Embryonic facial prominence (tissue), 1 donor: ENCODE data around the gene RAB3C.

Source experiments
- DNase-seq: peaks from one replicate; pipeline ENCODE4 v3.0.0-alpha.2; 2016; ENCODE audit errors: extremely low spot score

Gene RAB3C

DNA sequence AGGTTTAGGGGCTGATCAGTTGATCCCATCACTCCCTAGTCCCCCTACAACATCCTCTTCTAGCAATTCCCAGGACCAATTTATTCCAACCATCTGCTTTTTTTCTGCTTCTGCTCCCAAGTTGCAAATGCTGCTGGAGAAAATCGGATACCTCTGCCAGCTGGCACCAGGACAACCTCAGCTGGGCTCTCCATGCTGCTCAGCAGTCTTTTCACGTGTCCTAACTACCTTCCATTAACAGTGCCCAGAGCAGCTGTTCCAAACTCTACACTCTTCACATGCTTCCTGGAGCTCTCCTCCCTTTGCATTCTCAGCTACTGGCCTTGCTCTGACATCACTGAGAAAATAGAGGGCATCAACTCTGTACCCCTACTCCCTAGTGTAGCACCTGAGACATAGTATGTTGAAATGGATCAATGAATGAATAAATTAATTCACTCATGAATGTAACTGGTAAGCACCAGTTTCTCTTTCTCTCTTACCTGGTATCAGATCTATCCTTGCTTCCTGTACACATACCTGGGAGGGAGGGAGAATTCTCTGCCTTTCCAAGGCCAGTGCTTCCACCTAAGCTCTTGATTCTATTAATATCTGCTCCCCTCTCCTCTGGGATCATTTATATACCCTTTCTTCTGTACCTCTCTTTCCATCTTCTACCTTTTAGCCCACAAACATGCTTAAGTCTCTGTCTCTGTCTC lies 191.0 kb downstream of the RAB3C start:
- DNase-seq: no peak

DNA sequence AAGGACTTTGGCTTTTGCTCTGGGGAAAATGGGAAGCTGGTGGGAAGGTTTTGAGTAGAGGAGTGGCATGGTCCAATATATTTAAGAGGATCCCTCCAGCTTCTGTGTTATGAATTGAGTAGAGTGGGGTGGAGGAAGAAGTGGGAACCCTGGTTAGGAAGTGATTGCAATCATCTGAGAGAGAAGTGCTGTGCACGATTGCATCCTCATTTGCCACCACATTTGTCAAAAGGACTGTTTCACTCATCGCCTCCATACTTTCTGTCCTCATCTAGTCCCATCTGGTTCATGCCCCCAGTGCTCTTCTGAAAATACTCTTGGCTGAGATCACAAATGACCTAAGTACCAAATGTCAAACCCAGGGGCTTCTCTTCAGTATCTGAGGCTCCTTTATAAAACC lies 192.1 kb downstream of the RAB3C start:
- DNase-seq: no peak

DNA sequence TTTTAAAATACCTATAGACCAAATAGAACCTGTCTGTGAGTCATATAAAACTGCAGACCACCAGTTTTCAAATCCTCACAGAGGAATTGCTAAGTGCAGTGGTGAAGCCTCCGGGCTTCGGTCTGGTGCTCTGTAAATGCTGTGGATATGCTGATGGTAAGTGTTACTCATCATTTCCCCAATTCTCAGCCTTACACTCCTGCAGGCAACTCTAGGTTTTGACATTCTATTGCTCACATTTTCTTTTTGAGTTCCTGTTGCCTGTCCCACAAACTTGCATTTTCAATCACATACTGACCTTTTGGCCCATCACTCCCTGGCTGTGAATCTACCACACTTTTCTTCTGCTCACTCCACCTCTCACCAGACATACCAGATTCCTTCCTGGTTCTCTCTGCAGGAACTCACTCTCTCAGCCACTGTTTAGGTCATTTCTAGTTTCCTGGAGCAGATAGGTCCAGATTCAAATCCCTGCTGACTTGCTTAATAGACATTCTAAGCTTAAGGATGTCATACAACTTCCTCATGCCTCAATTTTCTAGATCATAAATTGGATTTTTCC lies 192.9 kb downstream of the RAB3C start:
- DNase-seq: no peak

DNA sequence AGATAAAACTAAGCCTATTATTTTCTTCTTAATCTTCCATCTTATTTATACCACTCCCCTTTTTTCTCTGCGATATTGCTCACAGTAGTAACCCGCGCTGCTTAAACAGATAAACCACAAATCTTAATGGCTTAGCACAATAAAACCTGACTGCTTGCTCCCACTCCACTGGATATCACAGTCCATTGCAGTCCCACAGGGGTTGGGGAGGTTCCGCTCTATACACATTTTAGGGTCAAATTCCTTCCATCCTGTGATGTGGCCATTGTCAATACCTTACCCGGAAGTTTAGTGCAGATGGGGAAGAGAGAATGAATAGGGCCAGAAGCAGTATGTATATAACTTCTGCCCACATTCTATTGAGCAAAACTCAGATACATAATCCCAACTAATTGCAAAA lies 193.7 kb downstream of the RAB3C start:
- DNase-seq: no peak

DNA sequence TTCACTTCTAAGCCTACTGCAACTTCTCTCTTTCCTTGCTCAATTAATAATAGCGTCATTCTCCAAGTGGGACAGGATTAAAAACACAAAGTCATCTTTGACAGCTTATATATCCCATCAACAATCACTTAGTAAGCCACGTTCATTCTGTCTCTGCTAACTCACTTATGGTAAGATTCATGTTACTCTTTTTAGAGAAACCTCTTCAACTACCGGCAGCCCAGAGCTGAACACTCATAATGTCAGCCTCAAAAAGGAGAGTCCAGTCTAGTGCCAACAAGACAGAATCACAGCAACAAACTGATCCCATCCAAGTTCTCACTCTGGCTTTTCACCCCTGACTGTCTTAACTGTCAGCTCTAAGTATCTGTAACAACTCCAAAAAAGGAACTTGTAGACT lies 196.0 kb downstream of the RAB3C start:
- DNase-seq: no peak

DNA sequence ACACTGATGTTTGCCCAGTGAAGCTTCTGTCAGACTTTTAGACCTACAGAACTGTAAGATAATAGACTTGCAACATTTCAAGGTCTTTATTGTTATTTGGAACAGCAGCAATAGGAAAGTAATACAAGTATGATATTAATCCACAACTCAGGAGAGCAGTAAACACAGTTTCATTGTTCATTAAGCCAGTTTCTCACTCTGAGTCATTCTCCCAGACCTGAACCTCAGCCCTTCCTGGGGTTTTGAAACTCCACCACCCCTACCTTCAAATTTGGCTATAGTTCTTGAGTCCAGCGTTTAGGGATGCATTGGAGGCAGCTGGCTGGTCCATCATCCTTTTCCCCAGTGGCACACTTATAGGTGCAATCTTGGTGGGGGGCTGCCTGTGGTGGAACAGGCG lies 203.2 kb downstream of the RAB3C start:
- DNase-seq: no peak

DNA sequence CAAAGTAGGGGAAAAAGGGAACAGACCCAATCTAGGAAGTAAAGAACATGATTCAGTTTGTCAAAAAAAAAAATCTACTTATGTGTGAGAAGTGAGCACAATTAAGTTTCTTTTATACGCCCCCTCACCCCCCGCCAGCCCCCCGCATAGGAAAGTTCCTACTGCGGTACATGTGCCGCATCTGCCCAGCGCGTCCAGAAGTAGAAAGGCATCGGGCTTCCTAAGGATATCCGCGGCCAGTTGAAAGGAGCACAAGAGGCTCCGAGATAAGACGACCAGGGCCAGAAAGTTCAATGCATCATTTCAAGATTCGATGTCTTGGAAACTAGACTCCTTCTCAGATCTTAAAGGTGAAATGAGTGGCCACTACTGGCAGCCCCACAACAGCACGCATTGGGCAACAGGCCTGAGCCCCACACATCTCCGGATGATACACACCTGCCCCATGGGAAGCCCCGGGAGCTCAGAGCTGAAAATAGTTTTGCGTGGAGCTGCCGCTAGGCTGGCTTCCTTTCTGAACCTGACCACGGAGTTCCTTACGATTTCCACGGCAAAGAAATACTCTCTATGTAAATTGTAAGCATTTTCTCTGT lies 203.9 kb downstream of the RAB3C start:
- DNase-seq: no peak

DNA sequence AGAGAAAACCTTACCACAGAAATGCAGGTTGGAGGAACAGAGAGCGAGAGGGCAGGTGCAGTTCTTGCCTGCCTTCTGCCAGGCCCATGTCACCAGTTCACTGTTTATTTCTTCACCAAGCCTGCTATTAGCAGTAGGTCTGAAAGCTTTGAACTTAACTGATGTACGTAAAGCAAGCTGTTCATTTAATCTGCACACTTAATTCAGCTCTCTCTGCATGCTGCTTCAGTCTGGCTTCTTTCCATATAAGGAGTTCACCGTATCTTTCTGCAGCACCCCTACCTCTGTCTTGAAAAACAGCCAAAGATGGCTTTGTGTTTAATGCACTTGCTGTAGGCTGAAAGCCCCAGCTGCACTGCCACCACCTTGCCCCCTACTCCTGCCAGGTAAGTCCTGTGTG lies 205.1 kb downstream of the RAB3C start:
- no peak for DNase-seq

DNA sequence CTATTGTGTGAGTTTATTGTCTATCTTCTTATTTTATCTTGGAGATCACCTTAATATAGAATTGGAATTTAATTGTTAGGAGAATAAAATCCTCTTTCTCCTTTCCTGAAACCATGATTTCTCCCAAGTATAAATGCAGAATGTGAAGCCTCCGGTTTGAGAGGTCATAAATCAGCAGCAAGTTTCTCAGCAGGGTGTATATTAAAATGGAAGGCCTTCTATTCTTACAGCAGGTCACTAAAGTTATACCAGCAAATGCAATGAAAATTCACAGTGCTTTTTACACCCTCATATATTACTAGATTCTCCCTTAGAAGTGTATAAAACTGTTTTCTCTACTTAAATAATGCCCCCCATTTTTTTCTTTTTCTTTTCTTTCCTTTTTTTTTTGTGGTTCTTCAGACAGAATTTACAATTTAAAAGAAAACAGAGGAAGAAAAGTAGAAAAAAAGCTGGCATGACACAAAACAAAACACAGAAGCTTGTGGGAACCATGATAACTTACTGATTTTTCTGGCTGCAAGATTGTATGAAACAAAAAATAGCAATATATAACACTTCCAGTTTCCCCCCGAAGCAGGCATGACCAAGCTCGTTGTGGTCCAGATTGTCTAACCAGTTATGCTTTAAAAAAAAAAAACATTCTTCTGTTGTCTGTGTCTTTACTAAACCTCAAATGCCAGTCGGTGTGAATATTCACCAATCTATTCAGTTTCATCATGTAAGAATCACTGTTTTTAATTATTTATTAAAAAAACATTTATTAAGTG lies 211.2 kb downstream of the RAB3C start:
- no peak for DNase-seq

DNA sequence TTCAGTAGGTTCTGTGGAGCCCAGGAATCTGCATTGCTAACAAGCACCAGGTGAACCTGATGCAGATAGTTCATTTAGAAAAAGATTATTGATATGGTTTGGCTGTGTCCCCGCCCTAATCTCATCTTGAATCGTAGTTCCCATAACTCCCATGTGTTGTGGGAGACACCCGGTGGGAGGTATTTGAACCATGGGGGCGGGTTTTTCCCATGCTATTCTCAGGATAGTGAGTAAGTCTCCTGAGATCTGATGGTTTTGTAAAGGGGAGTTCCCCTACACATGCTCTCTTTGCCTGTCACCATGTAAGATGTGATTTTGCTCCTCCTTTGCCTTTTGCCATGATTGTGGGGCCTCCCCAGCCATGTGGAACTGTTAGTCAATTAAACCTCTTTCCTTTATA lies 212.0 kb downstream of the RAB3C start:
- no peak for DNase-seq

DNA sequence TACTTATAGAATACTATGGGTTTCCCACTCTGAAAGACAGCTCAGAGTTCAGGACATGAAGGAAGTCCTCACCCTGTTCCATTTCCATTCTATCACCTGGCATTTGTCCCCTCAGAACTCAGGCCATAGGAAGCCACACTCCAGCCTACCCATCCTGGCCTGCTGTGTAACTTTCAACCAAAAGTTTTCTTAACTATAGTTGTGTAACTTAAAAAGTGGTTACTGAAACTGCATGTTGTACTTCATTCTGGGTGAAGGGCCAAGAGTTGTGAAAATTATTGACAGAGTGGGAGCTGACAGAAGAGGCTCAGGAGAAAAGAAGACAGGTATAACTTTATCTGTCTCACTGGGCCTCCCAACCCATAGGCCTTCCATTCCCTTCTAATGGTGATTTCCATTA lies 212.5 kb downstream of the RAB3C start:
- DNase-seq: no peak

DNA sequence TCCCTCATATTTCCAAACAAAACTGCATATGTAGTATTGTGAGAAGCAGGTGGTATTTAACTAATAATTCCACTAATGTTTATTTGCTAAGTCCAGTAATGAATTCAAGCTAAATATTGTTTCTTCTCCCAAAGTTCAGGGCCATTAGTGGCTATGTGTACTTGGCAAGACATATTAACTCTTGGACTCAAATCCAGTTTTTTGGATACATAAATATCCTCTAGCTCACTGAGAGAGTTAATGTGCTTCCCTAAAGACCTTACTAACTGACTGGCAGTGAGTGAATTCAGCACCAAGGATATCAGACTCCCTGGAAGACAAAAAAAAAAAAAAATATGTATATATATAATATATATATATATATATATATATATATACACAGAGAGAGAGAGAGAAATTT lies 214.1 kb downstream of the RAB3C start:
- DNase-seq: no peak

DNA sequence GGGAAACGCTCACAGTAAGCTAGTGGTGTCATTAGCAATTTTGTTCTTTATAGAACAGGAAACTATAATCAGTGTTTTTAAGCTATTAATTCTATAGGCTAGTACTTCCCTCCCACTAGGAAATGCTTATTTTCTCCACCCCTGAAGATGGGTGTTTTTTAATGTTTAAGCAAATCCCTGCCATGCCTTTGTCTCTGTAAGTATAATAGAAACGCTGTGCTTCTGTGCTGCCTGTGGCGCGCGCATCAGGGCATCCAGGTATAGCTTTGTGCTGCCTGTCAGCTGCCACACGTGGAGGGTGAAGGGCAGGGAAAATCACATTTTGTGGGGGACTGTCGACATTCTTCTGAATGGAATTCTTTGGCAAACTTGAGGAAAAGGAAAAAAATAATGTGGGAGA lies 217.5 kb downstream of the RAB3C start:
- no peak for DNase-seq

DNA sequence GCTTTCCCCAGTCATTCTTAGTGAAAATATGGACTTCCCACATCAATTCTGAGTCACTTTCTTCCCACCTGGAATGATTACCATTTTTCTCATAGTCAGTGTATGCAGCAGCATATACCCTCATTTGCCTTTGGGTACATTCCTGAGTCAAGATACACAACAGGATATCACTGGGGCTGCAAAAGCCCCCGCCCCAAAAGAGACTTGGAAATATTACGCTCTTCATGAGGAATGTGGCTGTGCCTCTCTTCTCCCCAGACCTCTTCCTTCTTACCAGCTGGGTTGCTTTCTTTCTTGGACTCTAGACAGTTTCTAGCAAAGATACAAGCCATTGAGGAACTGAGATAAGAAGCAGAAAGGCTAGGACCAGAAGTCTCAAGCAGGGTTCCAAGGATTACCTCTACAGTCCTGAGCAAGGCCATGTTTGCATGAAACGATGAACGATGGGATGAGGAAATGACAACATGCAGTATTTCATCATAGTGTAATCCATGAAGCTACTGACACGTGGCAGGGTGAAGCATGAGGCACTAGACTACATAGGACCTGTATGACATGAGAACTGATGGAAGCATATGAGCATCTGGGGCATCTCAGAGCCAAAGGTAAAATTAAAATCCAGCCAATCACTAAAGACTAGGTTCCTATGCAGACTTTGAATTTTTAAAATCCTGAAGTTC lies 218.1 kb downstream of the RAB3C start:
- no peak for DNase-seq

DNA sequence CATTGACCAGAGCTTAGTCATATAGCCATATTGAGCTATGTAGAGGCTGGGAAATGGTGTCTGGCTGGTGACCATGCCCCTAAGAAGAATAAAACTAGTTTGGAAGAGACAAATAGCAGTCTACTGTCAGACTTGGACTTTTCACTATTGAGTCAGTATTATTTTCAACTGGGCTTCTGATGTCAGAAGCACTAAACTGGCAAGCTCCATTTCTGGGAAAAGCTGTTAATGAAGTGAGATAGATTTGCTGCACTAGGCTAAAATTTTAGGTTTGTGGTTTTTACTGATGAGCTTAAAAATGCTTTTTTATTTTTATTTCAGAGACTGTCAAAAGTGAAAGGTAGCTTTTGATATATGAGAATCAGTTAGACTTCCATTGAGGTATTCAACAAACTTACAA lies 220.2 kb downstream of the RAB3C start:
- DNase-seq: no peak

DNA sequence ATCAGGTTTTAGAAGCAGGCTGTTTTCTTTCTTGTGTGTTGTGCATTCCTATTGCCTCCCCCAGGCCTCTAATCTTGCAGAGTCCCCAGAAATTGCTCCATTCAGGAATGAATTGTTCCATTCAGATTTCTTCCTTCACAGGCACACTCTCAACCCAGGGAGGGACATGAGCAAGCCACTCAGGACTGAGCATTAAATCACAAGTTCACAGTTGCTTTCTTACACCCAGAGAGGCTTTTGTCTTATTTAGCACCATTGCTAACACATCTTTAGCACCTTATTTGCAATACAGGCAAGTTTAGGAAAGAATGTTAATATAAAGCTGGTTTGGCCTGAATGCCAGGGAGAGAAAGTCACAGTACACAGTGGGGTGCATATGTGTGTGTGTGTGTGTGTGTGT lies 221.4 kb downstream of the RAB3C start:
- no peak for DNase-seq

DNA sequence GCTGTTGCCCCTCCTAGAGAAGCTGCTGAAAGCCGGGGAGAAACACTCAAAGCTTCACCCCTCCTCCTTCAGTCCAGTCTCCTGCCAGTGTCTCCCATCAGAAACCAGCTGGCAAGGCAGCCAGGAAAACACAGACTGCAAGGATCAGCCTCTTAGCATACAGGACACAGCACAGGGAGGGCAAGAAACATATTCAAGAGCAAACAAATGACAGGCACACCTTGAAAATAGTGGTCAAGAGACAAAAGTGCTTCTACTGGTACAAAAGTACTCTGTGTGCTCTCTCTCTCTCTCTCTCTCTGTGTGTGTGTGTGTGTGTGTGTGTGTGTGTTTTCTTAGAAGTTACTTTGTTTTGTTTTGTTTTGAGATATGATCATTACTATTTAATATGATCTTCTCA lies 227.2 kb downstream of the RAB3C start:
- no peak for DNase-seq

DNA sequence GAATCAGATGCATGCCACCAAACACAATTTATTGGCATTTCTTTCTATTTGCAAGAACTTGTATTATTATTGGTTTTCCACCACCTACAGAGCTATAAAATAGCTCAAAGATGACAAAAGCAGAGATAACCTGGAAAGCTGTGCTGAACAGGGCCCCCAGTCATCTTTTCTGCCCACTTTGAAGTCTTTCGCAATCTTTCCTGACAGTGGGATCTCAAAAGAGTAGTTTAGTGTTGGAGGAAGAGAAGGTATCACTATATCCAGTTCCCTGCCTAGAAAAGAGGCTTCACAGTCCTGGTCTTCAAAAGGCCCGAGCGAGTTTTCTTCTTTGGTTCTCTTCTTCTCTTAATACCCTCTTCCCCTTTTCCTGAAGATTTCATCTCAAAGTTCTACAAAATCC lies 231.0 kb downstream of the RAB3C start:
- no peak for DNase-seq

DNA sequence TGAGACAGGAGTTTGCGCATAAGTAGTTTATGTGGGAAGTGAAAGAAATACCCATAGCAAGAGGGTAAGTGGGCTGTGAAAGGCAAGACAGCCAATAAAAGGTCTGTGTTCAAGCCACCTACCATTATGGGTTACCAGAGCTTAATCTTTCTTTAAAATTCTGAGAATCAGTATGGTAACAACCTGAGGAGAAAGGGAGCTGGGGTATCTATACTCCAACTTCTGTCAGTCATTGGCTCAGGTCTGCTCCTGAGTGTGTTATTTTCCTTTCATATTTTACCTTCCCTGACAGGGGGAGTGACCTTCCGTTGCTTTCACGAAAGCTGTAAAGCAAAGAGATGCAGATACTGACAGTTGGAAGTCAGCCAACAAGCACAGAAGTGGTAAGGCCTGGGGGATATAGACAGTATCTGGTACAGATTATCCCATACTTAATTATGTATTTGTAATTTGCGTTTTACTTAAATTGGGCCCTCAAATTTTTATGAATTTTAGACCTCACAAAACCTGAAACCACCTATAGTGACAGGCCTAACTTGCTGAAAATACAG lies 233.4 kb downstream of the RAB3C start:
- DNase-seq: no peak

DNA sequence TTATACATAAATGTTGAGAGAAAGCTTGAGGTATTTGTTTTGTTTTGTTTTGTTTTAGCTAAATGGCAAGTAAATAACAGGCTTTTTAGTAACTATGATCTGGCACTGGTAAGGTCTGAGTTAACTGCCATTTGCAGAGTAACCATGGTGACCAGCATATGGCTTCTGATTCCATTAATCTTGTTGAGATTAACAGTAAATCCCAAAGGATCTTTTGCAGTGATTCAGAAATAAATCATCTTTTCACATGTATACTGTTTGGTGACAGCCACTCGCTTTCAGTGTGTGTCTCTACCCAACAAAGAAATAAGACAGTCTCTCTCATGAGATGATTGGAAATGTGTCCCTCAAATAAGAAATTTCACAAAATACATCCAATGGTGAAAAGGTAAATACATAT lies 235.6 kb downstream of the RAB3C start:
- DNase-seq: no peak

DNA sequence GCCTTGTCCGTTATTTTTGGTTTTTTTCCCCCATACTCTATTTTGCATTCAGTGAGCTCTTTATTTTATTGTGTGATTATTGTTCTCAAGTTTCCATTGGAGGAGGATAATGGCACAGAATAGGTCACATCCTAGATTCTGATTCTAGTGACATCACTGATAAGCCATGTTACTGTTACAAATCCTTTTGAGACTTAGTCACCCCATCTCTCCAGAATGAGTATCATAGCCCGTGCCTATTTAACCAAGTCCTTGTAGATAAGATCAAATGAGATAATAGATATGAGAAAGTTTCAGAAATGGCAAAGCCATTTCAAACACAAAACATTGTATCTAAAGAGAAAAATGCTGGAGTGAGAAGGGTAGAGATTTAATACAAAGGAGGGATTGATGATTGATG lies 242.6 kb downstream of the RAB3C start:
- DNase-seq: no peak

DNA sequence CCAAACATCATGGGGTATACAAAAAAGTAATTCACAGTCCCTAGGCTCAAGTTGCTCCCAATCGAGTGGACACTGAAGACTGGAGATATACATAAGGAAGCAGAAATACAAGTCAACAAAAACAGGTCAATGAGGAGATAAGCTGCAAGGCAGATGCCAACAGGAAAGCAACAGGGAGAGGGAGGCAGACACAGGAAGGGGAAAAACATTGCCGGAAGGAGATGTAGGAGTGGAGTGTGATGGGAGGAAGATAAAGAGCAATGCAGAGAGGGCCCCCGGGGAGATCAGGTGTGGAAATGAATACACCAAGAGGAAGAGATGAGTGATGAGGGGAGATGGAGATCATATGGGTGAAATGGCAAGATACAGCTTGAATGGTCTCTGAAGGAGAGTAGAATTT lies 243.0 kb downstream of the RAB3C start:
- DNase-seq: no peak
